Adrenal gland (tissue), 12 donors: ENCODE results near the gene FGD5. TPM values are rescaled to one million over a fixed set of nuclear protein-coding genes. Genes with fewer than 3 reads are reported as not detected.

Experiments used
- DNase-seq, 7 donors: peaks; one replicate each; pipeline ENCODE4 v3.0.0-alpha.2; 2019 to 2020
- H3K27ac ChIP-seq, 5 donors: fragments of 200-600 bp; sonication (generic) in 4 of 5; 1 replicate in 3 of 5; 2 replicates in 2 of 5; pipeline versions ENCODE4 v1.5.1 to v1.8.0; 2016 to 2020; ENCODE audit warnings: mild to moderate bottlenecking in 1 of 5
- H3K27me3 ChIP-seq: fragments of 200-600 bp; 2 replicates; pipeline ENCODE4 v1.8.0; 2021
- H3K36me3 ChIP-seq, 2 donors: fragments of 200-600 bp; replicated peaks in 1 of 2; 1 replicate in 1 of 2; 2 replicates in 1 of 2; pipeline versions ENCODE4 v1.5.1 to v1.8.0; 2018 to 2022
- H3K4me1 ChIP-seq, 2 donors: fragments of 200-600 bp; replicated peaks in 1 of 2; 1 replicate in 1 of 2; 2 replicates in 1 of 2; pipeline versions ENCODE4 v1.5.1 to v1.8.0; 2018 to 2021
- H3K4me3 ChIP-seq, 4 donors: fragments of 200-600 bp; sonication (generic) in 3 of 4; one replicate each; pipeline ENCODE4 v1.5.1; 2016 to 2018
- H3K9me3 ChIP-seq, 3 donors: fragments of 200-600 bp; sonication (generic) in 1 of 3; replicated peaks in 1 of 3; 1 replicate in 2 of 3; 2 replicates in 1 of 3; pipeline versions ENCODE4 v1.5.1 to v1.8.0; 2016 to 2021
- POLR2A ChIP-seq, 2 donors: fragments of 450-650 bp; IDR thresholded peaks; one replicate each; pipeline ENCODE4 v1.6.1; 2017; ENCODE audit warnings: antibody characterized with exemption in 2 of 2, mild to moderate bottlenecking in 2 of 2, moderate library complexity in 1 of 2
- WGBS, 4 donors: extraction: QIAGEN DNeasy Blood & Tissue Kit in 2 of 4; methylation state at CpG; one replicate each; pipeline versions ENCODE4 v1.1.5 to v1.1.7; 2013 to 2017; 5-methylcytosine and 5-hydroxymethylcytosine counted together
- intact Hi-C, 2 donors: fragments of 100-400 bp; cut with DNase I; formaldehyde crosslinking; loops; one replicate each; pipeline versions ENCODE4 v1.14.1 to v1.15.0; 2022 to 2023
- polyA plus RNA-seq, 3 donors: library from polyadenylated mRNA; stranded (reverse); fragments of 200-250 nt in 2 of 3; fragments of 350-450 nt in 1 of 3; fragmentation: Illumina TruSeq in 1 of 3; extraction: RNeasy Lipid Tissue Mini Kit (QIAGEN cat#74804) in 1 of 3; gene quantifications; one replicate each; pipeline ENCODE4 v1.2.3, GENCODE V29; 2013 to 2014
- total RNA-seq, 9 donors: library from RNA; depleted of rRNA in 4 of 9; stranded (reverse); fragments of >200 nt in 4 of 9; fragments of 120-200 nt in 1 of 9; fragmentation: NEBNext Ultra II Directional in 1 of 9; extraction: Animal tissue kit (Norgen Biotek cat#: 25700) in 1 of 9; gene quantifications; one replicate each; pipeline versions ENCODE4 v1.1.0 to v1.2.4, GENCODE V29; 2013 to 2023
- TF ChIP-seq, protein P1 (sequence below), 6 experiments: fragments of 450-650 bp in 4 of 6; fragments of 200-600 bp in 2 of 6; sonication (generic) in 1 of 6; IDR thresholded peaks; 1 replicate in 5 of 6; 2 replicates in 1 of 6; pipeline versions ENCODE4 v1.5.1 to v1.8.0; 2016 to 2021; ENCODE audit warnings: antibody characterized with exemption in 6 of 6, mild to moderate bottlenecking in 2 of 6, moderate library complexity in 1 of 6
- donor health status: healthy with polysubstance abuse.
- donor health status: Bipolar disorder and iron deficiency.
- donor health status: DM: yes; HTN: yes; CAD: no.
- donor health status: DM: no; HTN: no; CAD: no.
- donor health status: DM: no; HTN: no; CAD: no.
- donor health status: DM: yes; HTN: yes; CAD: no.

FGD5 gene
- total and polyA plus RNA-seq, 12 donors = 4.9 to 21.4 (median 11.2) TPM

DNA sequence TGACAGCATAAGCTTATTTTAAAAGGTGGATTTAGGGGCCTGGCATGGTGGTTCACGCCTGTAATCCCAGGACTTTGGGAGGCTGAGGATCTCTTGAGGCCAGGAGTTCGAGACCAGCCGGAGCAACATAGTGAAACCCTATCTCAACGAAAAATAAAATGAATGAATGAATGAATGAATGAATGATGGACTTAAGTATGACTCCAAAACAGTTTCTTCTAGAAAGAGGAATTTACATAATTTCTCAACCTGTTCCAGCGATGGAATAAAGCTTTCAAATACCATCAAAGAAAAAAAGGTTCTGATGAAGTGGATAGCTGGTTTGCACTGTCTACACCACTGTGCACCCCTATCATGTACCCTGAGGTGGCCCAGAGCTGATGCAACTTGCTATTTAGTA is 108.5 kb downstream of the FGD5 start:
- Histone ChIP-seq H3K36me3 (no peaks in the 10 kb centered on the region), H3K27me3 (no peaks in the 10 kb centered on the region), H3K9me3 (no peaks in the 10 kb centered on the region), H3K27ac (no peak overlapping the region), H3K4me1 (no peaks in the 10 kb centered on the region), H3K4me3 (no peak overlapping the region)
- no peak for DNase-seq
- TF ChIP-seq, protein P1, sequence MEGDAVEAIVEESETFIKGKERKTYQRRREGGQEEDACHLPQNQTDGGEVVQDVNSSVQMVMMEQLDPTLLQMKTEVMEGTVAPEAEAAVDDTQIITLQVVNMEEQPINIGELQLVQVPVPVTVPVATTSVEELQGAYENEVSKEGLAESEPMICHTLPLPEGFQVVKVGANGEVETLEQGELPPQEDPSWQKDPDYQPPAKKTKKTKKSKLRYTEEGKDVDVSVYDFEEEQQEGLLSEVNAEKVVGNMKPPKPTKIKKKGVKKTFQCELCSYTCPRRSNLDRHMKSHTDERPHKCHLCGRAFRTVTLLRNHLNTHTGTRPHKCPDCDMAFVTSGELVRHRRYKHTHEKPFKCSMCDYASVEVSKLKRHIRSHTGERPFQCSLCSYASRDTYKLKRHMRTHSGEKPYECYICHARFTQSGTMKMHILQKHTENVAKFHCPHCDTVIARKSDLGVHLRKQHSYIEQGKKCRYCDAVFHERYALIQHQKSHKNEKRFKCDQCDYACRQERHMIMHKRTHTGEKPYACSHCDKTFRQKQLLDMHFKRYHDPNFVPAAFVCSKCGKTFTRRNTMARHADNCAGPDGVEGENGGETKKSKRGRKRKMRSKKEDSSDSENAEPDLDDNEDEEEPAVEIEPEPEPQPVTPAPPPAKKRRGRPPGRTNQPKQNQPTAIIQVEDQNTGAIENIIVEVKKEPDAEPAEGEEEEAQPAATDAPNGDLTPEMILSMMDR (IDR thresholded peaks at IDR 0.05) = no peak
- no peak for TF ChIP-seq POLR2A (IDR thresholded peaks at IDR 0.05)
- intact Hi-C loops = loop anchor here (10.0 kb wide), 2 partner anchors 127 to 423 kb away; no protein-coding TSS in a partner anchor
- 88 to 92% (median 90%) methylated on average over 5 of the region's 5 CpGs for whole genome bisulfite sequencing, 4 donors

DNA sequence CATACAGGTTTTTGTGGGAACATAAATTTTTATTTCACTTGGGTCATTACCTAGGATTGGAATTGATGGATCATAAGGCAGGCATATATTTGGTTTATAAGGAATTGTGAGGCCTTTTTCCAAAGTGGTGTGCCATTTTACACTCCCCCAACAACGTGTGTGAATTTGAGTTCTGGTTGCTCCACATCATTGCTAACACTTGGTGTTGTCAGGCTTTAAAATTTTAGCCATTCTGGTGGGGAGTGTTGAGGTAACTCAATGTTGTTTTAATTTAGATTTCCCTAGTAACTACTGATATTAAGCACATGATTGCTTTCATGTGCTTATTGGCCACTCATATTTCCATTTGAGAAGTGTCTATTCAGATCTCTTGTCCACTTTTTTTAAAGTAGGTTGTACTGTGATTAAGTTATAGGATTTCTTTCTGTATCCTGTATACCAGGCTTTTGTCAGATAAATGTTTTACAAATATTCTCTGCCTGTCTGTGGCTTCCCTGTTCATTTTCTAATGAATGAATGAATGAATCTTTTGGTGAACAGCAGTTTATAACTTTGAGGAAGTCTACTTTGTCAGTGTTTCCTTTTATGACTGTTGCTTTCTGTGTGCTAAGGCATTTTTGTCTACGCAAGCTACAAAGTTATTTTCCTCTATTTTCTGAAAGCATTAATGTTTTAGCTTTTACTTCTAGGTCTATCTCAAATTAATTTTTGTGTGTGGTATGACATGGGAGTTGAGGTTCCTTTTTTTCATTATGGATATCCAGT is 110.7 kb downstream of the FGD5 start:
- intact Hi-C loops = loop anchor here (10.0 kb wide), 2 partner anchors 125 to 425 kb away; no protein-coding TSS in a partner anchor

DNA sequence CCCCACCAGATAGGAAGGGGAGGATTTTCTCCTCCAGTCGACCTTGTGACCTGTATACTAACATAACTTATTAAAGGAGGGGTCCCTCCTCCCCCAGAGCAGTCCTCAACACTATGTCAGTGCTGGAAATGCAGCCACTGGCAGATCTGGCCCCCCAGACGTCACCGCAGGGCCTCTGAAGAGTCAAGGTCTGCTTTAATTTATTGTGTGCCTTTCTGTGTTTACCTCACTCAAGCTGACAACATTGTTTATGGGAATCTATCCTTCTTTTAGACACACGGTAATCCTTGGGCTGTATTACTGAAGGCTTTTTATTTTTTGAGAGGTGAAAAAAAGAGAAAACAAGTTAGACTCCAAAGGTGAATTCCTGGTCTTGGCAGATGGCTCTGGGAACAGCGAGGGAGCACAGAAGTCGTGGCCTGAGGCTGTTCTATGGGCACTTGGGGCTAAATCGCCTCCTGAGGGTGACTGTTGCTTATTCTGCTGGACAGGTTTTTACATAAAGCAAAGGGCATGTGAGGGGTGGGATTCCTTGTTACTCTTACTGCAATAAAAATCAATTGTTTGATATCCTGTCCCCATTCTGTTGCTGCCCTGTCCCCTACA is 115.2 kb downstream of the FGD5 start:
- 58 to 64% (median 63%) methylated on average over 7 of the region's 7 CpGs for WGBS, 4 donors
- peaks cover 0 to 6% of the 10 kb centered on the region in 2 donors for H3K36me3 ChIP-seq

More for the DNA sequence above, 110.7 kb downstream of the FGD5 start:
- no peaks in the 10 kb centered on the region for H3K27me3 ChIP-seq
- H3K4me3 ChIP-seq = no peak overlapping the region
- H3K9me3 ChIP-seq = no peaks in the 10 kb centered on the region
- peak overlapping the region in 1 of 5 donors; percentile 2 for H3K27ac ChIP-seq
- H3K36me3 ChIP-seq = peaks cover 0 to 6% of the 10 kb centered on the region in 2 donors
- no peaks in the 10 kb centered on the region for H3K4me1 ChIP-seq
- TF ChIP-seq POLR2A (IDR thresholded peaks at IDR 0.05) = no peak
- TF ChIP-seq, protein P1 (IDR thresholded peaks at IDR 0.05) = no peak
- DNase-seq = no peak
- 70 to 91% (median 79%) methylated on average over 2 of the region's 2 CpGs for WGBS, 4 donors

More for the DNA sequence above, 115.2 kb downstream of the FGD5 start:
- Histone ChIP-seq H3K4me3 (no peak overlapping the region), H3K9me3 (no peaks in the 10 kb centered on the region), H3K4me1 (no peaks in the 10 kb centered on the region), H3K27me3 (no peaks in the 10 kb centered on the region), H3K27ac (no peak overlapping the region)
- peak in 1 of 7 donors; percentile 21 for DNase-seq
- no peak for TF ChIP-seq POLR2A (IDR thresholded peaks at IDR 0.05)
- TF ChIP-seq, protein P1 (IDR thresholded peaks at IDR 0.05) = no peak
- intact Hi-C loops = no loop called here
